ENCODE measurements around the gene PARD6G. TPM values are rescaled to one million over a fixed set of nuclear protein-coding genes. Genes with fewer than 3 reads are reported as not detected.
A peak's percentile ranks its signal among the peaks of the same experiment; 100 is the strongest.
"Not testable (repeated sequence)": the region's sequence is repeated elsewhere in the genome, so short reads cannot be mapped to it uniquely, and the experiment has no call there.

The PARD6G gene
- total RNA-seq, 1 donor from 2014 or later = 28.3 TPM

- Mint-ChIP-seq H3K4me1 (peaks cover 26% of the 10 kb centered on the region), H3K36me3 (ENCODE audit: low read depth) (no peaks in the 10 kb centered on the region), H3K4me3 (no peak overlapping the region), H3K27ac (ENCODE audit: unreplicated experiment) (no peak overlapping the region), H3K27me3 (ENCODE audit: low read depth) (no peaks in the 10 kb centered on the region), H3K9me3 (no peaks in the 10 kb centered on the region)
- no peak for TF ChIP-seq CTCF (conservative IDR thresholded peaks at IDR 0.05)
- DNase-seq (ENCODE audit: low read depth, low spot score) = no peak
Measured at GRCh38 chr18:80229363-80229762, 18.0 kb downstream of the PARD6G start.

GRCh38 chr18:80228051-80228848 lies 19.1 kb downstream of the PARD6G start:
- TF ChIP-seq CTCF (conservative IDR thresholded peaks at IDR 0.05) = no peak
- Mint-ChIP-seq H3K9me3 (no peaks in the 10 kb centered on the region), H3K27ac (ENCODE audit: unreplicated experiment) (no peak overlapping the region), H3K36me3 (ENCODE audit: low read depth) (no peaks in the 10 kb centered on the region), H3K27me3 (ENCODE audit: low read depth) (no peaks in the 10 kb centered on the region), H3K4me3 (no peak overlapping the region), H3K4me1 (peaks cover 16% of the 10 kb centered on the region)
- DNase-seq (ENCODE audit: low read depth, low spot score) = no peak

GRCh38 chr18:80227472-80227871 lies 19.8 kb downstream of the PARD6G start:
- no peak for TF ChIP-seq CTCF (conservative IDR thresholded peaks at IDR 0.05)
- peaks cover 13% of the 10 kb centered on the region for H3K4me1 Mint-ChIP-seq
- H3K36me3 Mint-ChIP-seq (ENCODE audit: low read depth) = no peaks in the 10 kb centered on the region
- H3K27ac Mint-ChIP-seq (ENCODE audit: unreplicated experiment) = no peak overlapping the region
- H3K27me3 Mint-ChIP-seq (ENCODE audit: low read depth) = no peaks in the 10 kb centered on the region
- no peak overlapping the region for H3K4me3 Mint-ChIP-seq
- DNase-seq (ENCODE audit: low read depth, low spot score) = no peak
- H3K9me3 Mint-ChIP-seq = no peaks in the 10 kb centered on the region

- no peak for TF ChIP-seq CTCF (conservative IDR thresholded peaks at IDR 0.05)
- Mint-ChIP-seq H3K36me3 (ENCODE audit: low read depth) (peaks cover 10% of the 10 kb centered on the region), H3K4me1 (peaks cover 9% of the 10 kb centered on the region), H3K27ac (ENCODE audit: unreplicated experiment) (peak overlapping the region; percentile 57), H3K27me3 (ENCODE audit: low read depth) (no peaks in the 10 kb centered on the region), H3K9me3 (peaks cover 8% of the 10 kb centered on the region), H3K4me3 (no peak overlapping the region)
- DNase-seq (ENCODE audit: low read depth, low spot score) = no peak
Measured at GRCh38 chr18:80225685-80226084, 21.6 kb downstream of the PARD6G start.

- no peak for TF ChIP-seq CTCF (conservative IDR thresholded peaks at IDR 0.05)
- peaks cover 9% of the 10 kb centered on the region for H3K4me1 Mint-ChIP-seq
- no peaks in the 10 kb centered on the region for H3K27me3 Mint-ChIP-seq (ENCODE audit: low read depth)
- H3K27ac Mint-ChIP-seq (ENCODE audit: unreplicated experiment) = no peak overlapping the region
- H3K4me3 Mint-ChIP-seq = no peak overlapping the region
- H3K9me3 Mint-ChIP-seq = peaks cover 8% of the 10 kb centered on the region
- no peak for DNase-seq (ENCODE audit: low read depth, low spot score)
- H3K36me3 Mint-ChIP-seq (ENCODE audit: low read depth) = peaks cover 13% of the 10 kb centered on the region
Measured at GRCh38 chr18:80223581-80224148, 23.6 kb downstream of the PARD6G start.

- Mint-ChIP-seq H3K9me3 (peaks cover 10% of the 10 kb centered on the region), H3K36me3 (ENCODE audit: low read depth) (peaks cover 13% of the 10 kb centered on the region)
- H3K27me3 Mint-ChIP-seq (ENCODE audit: low read depth); H3K27ac Mint-ChIP-seq (ENCODE audit: unreplicated experiment); H3K4me3 Mint-ChIP-seq; H3K4me1 Mint-ChIP-seq; DNase-seq (ENCODE audit: low read depth, low spot score): not testable (repeated sequence)
Measured at GRCh38 chr18:80219488-80219887, 27.8 kb downstream of the PARD6G start.
